Keratinocyte (primary cell): ENCODE measurements around the gene ZBTB24.

Experiments
- CTCF ChIP-seq, 3 experiments: IDR thresholded peaks in 1 of 3; conservative IDR thresholded peaks in 1 of 3; optimal IDR thresholded peaks in 1 of 3; 2 replicates in 2 of 3; 3 replicates in 1 of 3; pipeline versions ENCODE3 to v1.5.1; 2011; ENCODE audit warnings: low read length in 3 of 3, mild to moderate bottlenecking in 3 of 3, moderate library complexity in 2 of 3, control low read depth in 1 of 3, inconsistent platforms in 1 of 3; ENCODE audit not compliant: insufficient read depth in 2 of 3; ENCODE audit errors: extremely low read depth in 1 of 3
- EZH2 ChIP-seq: IDR thresholded peaks from one replicate; pipeline ENCODE4 v1.6.1; 2012; ENCODE audit warnings: inconsistent platforms, mild to moderate bottlenecking, low read length, moderate library complexity

GRCh38 chr6:109485266-109485935 lies 2.4 kb upstream of the ZBTB24 start:
- no peak for TF ChIP-seq CTCF (optimal IDR thresholded peaks at IDR 0.05 in 1 of 3, IDR thresholded peaks at IDR 0.05 in 1 of 3, conservative IDR thresholded peaks at IDR 0.05 in 1 of 3; ENCODE audit: extremely low read depth in 1 of 3, insufficient read depth in 2 of 3, low read length in 3 of 3)
- TF ChIP-seq EZH2: no peak
